GM10266 (cell line): Measurements from ENCODE around the gene TBC1D2.

Source experiments
- DNase-seq: peaks from one replicate; pipeline ENCODE4 v3.0.0; 2012; ENCODE audit errors: extremely low spot score
- TF ChIP-seq, protein P1 (sequence below): IDR thresholded peaks from 2 replicates; pipeline ENCODE4 v1.5.1; 2012; ENCODE audit warnings: mild to moderate bottlenecking, low read depth; ENCODE audit not compliant: control insufficient read depth, insufficient read depth; ENCODE audit errors: missing control alignments

The TBC1D2 gene

GRCh38 chr9:98168941-98169488 is 86.4 kb downstream of the TBC1D2 start:
- TF ChIP-seq, protein P1, sequence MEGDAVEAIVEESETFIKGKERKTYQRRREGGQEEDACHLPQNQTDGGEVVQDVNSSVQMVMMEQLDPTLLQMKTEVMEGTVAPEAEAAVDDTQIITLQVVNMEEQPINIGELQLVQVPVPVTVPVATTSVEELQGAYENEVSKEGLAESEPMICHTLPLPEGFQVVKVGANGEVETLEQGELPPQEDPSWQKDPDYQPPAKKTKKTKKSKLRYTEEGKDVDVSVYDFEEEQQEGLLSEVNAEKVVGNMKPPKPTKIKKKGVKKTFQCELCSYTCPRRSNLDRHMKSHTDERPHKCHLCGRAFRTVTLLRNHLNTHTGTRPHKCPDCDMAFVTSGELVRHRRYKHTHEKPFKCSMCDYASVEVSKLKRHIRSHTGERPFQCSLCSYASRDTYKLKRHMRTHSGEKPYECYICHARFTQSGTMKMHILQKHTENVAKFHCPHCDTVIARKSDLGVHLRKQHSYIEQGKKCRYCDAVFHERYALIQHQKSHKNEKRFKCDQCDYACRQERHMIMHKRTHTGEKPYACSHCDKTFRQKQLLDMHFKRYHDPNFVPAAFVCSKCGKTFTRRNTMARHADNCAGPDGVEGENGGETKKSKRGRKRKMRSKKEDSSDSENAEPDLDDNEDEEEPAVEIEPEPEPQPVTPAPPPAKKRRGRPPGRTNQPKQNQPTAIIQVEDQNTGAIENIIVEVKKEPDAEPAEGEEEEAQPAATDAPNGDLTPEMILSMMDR, result no peak
- peak; percentile 85 for DNase-seq

- DNase-seq, result no peak
- TF ChIP-seq, protein P1, result no peak
Observed at GRCh38 chr9:98168153-98168780, 87.2 kb downstream of the TBC1D2 start.

DNA sequence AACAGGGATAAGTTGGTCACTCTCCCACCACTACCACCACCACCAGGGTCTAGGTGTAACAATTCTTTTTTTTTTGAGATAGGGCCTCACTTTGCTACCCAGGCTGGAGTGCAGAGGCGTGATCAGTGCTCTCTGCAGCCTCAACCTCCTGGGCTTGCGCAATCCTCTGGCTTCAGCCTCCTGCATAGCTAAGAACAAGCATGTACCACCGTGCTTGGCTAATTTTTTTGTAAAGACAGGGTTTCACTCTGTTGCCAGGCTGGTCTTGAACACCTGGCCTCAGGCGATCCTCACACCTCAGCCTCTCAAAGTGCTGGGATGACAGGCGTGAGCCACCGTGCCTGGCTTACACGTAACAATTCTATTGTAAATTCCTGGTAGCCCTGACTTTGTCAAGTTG is 90.5 kb downstream of the TBC1D2 start:
- DNase-seq, result no peak
- TF ChIP-seq, protein P1, result no peak

DNA sequence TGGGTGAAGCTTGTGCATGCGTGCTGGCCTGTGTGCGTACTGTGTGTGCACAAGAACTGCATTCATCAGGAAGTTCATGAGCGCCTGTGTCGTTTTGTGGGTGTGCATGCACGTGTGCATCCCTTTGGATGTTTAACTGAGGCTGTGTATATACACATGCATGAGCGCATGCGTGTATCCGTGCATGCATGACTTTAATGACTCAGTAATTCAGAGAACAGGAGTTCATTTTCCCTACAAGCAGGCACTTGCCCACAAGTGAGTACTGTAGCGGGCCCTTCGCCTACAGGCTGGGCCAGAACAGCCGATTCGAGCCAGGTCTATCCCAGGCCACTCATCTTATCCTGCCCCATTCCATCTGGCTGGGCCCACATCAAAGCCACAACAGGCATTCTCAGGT is 92.8 kb downstream of the TBC1D2 start:
- TF ChIP-seq, protein P1, result no peak
- DNase-seq, result no peak

- DNase-seq, result no peak
- TF ChIP-seq, protein P1, result no peak
Observed at GRCh38 chr9:98161851-98162250, 93.6 kb downstream of the TBC1D2 start.

DNA sequence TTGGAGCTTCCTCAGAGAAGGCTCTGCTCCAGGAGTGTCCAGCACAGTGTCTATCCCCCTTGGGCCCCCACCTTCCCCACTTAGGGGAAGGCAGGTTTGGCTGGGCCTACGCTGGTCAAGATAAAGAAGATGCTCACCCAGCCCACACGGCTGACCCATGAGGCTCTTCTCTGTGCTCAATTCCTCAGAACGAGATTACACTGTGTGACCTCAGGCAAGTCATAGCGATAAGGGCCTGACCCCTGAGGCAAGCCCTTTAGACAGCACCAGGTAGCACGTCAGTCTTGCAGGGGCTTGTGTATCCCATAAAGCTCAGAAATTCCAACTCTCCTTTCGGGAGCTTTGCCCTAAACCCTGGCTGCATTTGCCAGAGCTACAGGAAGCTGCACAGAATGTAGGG is 95.7 kb downstream of the TBC1D2 start:
- DNase-seq, result no peak
- TF ChIP-seq, protein P1, result no peak

DNA sequence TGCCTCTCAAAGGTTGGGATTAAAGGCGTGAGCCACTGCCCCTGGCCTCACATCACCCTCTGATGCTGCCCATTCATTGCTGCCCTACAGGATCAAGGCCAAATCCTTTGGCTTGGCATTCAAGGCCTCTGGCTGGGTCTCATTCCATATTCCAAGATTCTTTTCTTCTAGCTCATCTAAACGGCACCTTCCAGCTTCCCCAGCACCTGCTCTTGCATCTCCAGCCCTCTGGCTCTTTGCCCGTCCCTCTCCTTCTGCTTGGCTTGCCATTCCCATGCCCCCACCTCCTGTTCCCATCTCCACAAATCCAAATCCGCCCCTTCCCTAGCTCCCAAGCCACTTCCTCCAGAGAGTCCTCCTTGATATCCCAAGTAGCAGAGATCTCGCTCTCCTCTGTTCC is 96.1 kb downstream of the TBC1D2 start:
- TF ChIP-seq, protein P1, result no peak

More for the DNA sequence above, 96.1 kb downstream of the TBC1D2 start:
- DNase-seq, result no peak
